22Rv1 (cell line): ENCODE results near the gene TYMS.

ENCODE experiments used
- H3K27ac ChIP-seq: fragments of 450-650 bp; 2 replicates; pipeline ENCODE4 v1.5.1; 2017
- CTCF ChIP-seq: fragments of 450-650 bp; IDR thresholded peaks from 2 replicates; pipeline ENCODE4 v1.5.1; 2017; ENCODE audit warnings: mild to moderate bottlenecking
- ZFX ChIP-seq: fragments of 450-650 bp; IDR thresholded peaks from 2 replicates; pipeline ENCODE4 v1.6.1; 2017; ENCODE audit warnings: antibody characterized with exemption, borderline replicate concordance

The TYMS gene

GRCh38 chr18:629269-630150 is 27.9 kb upstream of the TYMS start:
- no peak overlapping the region for H3K27ac ChIP-seq
- 0 out of 2 replicates have a peak, but pooled peaks have one; percentile 13 for TF ChIP-seq CTCF
- TF ChIP-seq ZFX: no peak

GRCh38 chr18:631560-631959 is 25.9 kb upstream of the TYMS start:
- no peak overlapping the region for H3K27ac ChIP-seq
- TF ChIP-seq CTCF (no peak), ZFX (no peak)

- TF ChIP-seq ZFX: no peak
- no peak for TF ChIP-seq CTCF
- H3K27ac ChIP-seq: no peak overlapping the region
Measured at GRCh38 chr18:634551-635045, 22.9 kb upstream of the TYMS start.

GRCh38 chr18:635171-635570 is 22.3 kb upstream of the TYMS start:
- TF ChIP-seq ZFX (no peak), CTCF (no peak)
- H3K27ac ChIP-seq: no peak overlapping the region

GRCh38 chr18:641224-641623 is 16.2 kb upstream of the TYMS start:
- TF ChIP-seq CTCF: no peak
- TF ChIP-seq ZFX: no peak
- no peak overlapping the region for H3K27ac ChIP-seq

- no peak overlapping the region for H3K27ac ChIP-seq
- TF ChIP-seq CTCF: no peak
- TF ChIP-seq ZFX: no peak
Measured at GRCh38 chr18:644395-645004, 13.0 kb upstream of the TYMS start.

- TF ChIP-seq ZFX: no peak
- TF ChIP-seq CTCF: no peak
- H3K27ac ChIP-seq: no peak overlapping the region
Measured at GRCh38 chr18:647304-647703, 10.1 kb upstream of the TYMS start.
